Dendritic cell treated with granulocyte-macrophage colony-stimulating factor and Interleukin-4, amounts not matched to agents 40 ng/mL and 50 ng/mL, for 4 days (primary cell): ENCODE data around the gene TANC2.
"Not testable (repeated sequence)": the region's sequence is repeated elsewhere in the genome, so short reads cannot be mapped to it uniquely, and the experiment has no call there.

ENCODE experiments used
- H3K27ac Mint-ChIP-seq: one replicate; pipeline ENCODE4 v1.8.0; 2022; ENCODE audit warnings: mild to moderate bottlenecking, mixed read lengths
- H3K27me3 Mint-ChIP-seq: one replicate; pipeline ENCODE4 v1.8.0; 2022; ENCODE audit warnings: mild to moderate bottlenecking, mixed read lengths
- H3K36me3 Mint-ChIP-seq: one replicate; pipeline ENCODE4 v1.8.0; 2022; ENCODE audit warnings: low read depth, mixed read lengths
- H3K4me1 Mint-ChIP-seq: one replicate; pipeline ENCODE4 v1.8.0; 2022; ENCODE audit warnings: low read depth, mixed read lengths
- H3K4me3 Mint-ChIP-seq: one replicate; pipeline ENCODE4 v1.8.0; 2022; ENCODE audit warnings: mild to moderate bottlenecking, moderate library complexity, mixed read lengths
- H3K9me3 Mint-ChIP-seq: one replicate; pipeline ENCODE4 v1.8.0; 2022; ENCODE audit warnings: mixed read lengths
- intact Hi-C: fragments of 100-400 bp; cut with micrococcal nuclease; formaldehyde crosslinking; loops from one replicate; pipeline ENCODE4 v1.15.0; 2022

TANC2 gene

GRCh38 chr17:62974788-62975187 is 8.8 kb downstream of the TANC2 start:
- peaks cover 5% of the 10 kb centered on the region for H3K4me1 Mint-ChIP-seq
- intact Hi-C loops = no loop called here
- H3K9me3 Mint-ChIP-seq = peaks cover 8% of the 10 kb centered on the region
- H3K27ac Mint-ChIP-seq = no peak overlapping the region
- H3K4me3 Mint-ChIP-seq = no peak overlapping the region
- H3K36me3 Mint-ChIP-seq = no peaks in the 10 kb centered on the region
- H3K27me3 Mint-ChIP-seq = no peaks in the 10 kb centered on the region

GRCh38 chr17:62975206-62975605 is 9.2 kb downstream of the TANC2 start:
- H3K27ac Mint-ChIP-seq = no peak overlapping the region
- intact Hi-C loops = no loop called here

GRCh38 chr17:62976643-62977231 is 10.7 kb downstream of the TANC2 start:
- H3K9me3 Mint-ChIP-seq, H3K4me1 Mint-ChIP-seq, intact Hi-C loops, H3K27me3 Mint-ChIP-seq, H3K27ac Mint-ChIP-seq, H3K36me3 Mint-ChIP-seq, H3K4me3 Mint-ChIP-seq: not testable (repeated sequence)

More at GRCh38 chr17:62975206-62975605, 9.2 kb downstream of the TANC2 start:
- H3K27me3 Mint-ChIP-seq = no peaks in the 10 kb centered on the region
- peaks cover 8% of the 10 kb centered on the region for H3K9me3 Mint-ChIP-seq
- no peak overlapping the region for H3K4me3 Mint-ChIP-seq
- peaks cover 5% of the 10 kb centered on the region for H3K4me1 Mint-ChIP-seq
- H3K36me3 Mint-ChIP-seq = no peaks in the 10 kb centered on the region

GRCh38 chr17:62980842-62981241 is 14.8 kb downstream of the TANC2 start:
- peaks cover 5% of the 10 kb centered on the region for H3K4me1 Mint-ChIP-seq
- H3K27ac Mint-ChIP-seq = no peak overlapping the region
- H3K27me3 Mint-ChIP-seq = no peaks in the 10 kb centered on the region

GRCh38 chr17:62981933-62982332 is 15.9 kb downstream of the TANC2 start:
- no peaks in the 10 kb centered on the region for H3K27me3 Mint-ChIP-seq
- H3K36me3 Mint-ChIP-seq = no peaks in the 10 kb centered on the region
- H3K9me3 Mint-ChIP-seq = peaks cover 32% of the 10 kb centered on the region
- no peak overlapping the region for H3K27ac Mint-ChIP-seq
- H3K4me3 Mint-ChIP-seq = no peak overlapping the region
- peaks cover under 1% of the 10 kb centered on the region for H3K4me1 Mint-ChIP-seq
- intact Hi-C loops = no loop called here

More at GRCh38 chr17:62980842-62981241, 14.8 kb downstream of the TANC2 start:
- Mint-ChIP-seq H3K36me3 (no peaks in the 10 kb centered on the region), H3K9me3 (peaks cover 35% of the 10 kb centered on the region), H3K4me3 (no peak overlapping the region)
- intact Hi-C loops = no loop called here

GRCh38 chr17:62984801-62985200 is 18.8 kb downstream of the TANC2 start:
- H3K4me1 Mint-ChIP-seq = no peaks in the 10 kb centered on the region
- H3K27me3 Mint-ChIP-seq = no peaks in the 10 kb centered on the region
- no peaks in the 10 kb centered on the region for H3K36me3 Mint-ChIP-seq
- no peak overlapping the region for H3K27ac Mint-ChIP-seq
- intact Hi-C loops = no loop called here
- no peak overlapping the region for H3K4me3 Mint-ChIP-seq
- H3K9me3 Mint-ChIP-seq = peaks cover 29% of the 10 kb centered on the region

GRCh38 chr17:62986549-62986948 is 20.5 kb downstream of the TANC2 start:
- H3K4me1 Mint-ChIP-seq = no peaks in the 10 kb centered on the region
- no peaks in the 10 kb centered on the region for H3K27me3 Mint-ChIP-seq
- H3K27ac Mint-ChIP-seq = no peak overlapping the region
- intact Hi-C loops = no loop called here
- H3K4me3 Mint-ChIP-seq = no peak overlapping the region
- H3K9me3 Mint-ChIP-seq = peaks cover 29% of the 10 kb centered on the region
- no peaks in the 10 kb centered on the region for H3K36me3 Mint-ChIP-seq

GRCh38 chr17:62987136-62987535 is 21.1 kb downstream of the TANC2 start:
- Mint-ChIP-seq H3K9me3 (peaks cover 29% of the 10 kb centered on the region), H3K4me3 (no peak overlapping the region), H3K36me3 (no peaks in the 10 kb centered on the region), H3K27ac (no peak overlapping the region), H3K4me1 (no peaks in the 10 kb centered on the region), H3K27me3 (no peaks in the 10 kb centered on the region)
- intact Hi-C loops = no loop called here

- no peaks in the 10 kb centered on the region for H3K27me3 Mint-ChIP-seq
- no peaks in the 10 kb centered on the region for H3K36me3 Mint-ChIP-seq
- no peak overlapping the region for H3K27ac Mint-ChIP-seq
- H3K4me3 Mint-ChIP-seq = no peak overlapping the region
- no peaks in the 10 kb centered on the region for H3K4me1 Mint-ChIP-seq
- H3K9me3 Mint-ChIP-seq = peaks cover 16% of the 10 kb centered on the region
- intact Hi-C loops = no loop called here
Measured at GRCh38 chr17:62989501-62989900, 23.5 kb downstream of the TANC2 start.

- Mint-ChIP-seq H3K4me3 (no peak overlapping the region), H3K27ac (no peak overlapping the region), H3K4me1 (peaks cover 27% of the 10 kb centered on the region), H3K27me3 (no peaks in the 10 kb centered on the region), H3K36me3 (no peaks in the 10 kb centered on the region), H3K9me3 (no peaks in the 10 kb centered on the region)
- intact Hi-C loops = no loop called here
Measured at GRCh38 chr17:62994931-62995330, 28.9 kb downstream of the TANC2 start.

GRCh38 chr17:62995377-62995885 is 29.4 kb downstream of the TANC2 start:
- intact Hi-C loops = no loop called here
- Mint-ChIP-seq H3K9me3 (no peaks in the 10 kb centered on the region), H3K27me3 (no peaks in the 10 kb centered on the region)

GRCh38 chr17:62996221-62996620 is 30.2 kb downstream of the TANC2 start:
- H3K9me3 Mint-ChIP-seq = no peaks in the 10 kb centered on the region
- H3K27me3 Mint-ChIP-seq = no peaks in the 10 kb centered on the region
- H3K36me3 Mint-ChIP-seq = no peaks in the 10 kb centered on the region
- intact Hi-C loops = no loop called here
- no peak overlapping the region for H3K4me3 Mint-ChIP-seq
- no peak overlapping the region for H3K27ac Mint-ChIP-seq
- peaks cover 27% of the 10 kb centered on the region for H3K4me1 Mint-ChIP-seq

More at GRCh38 chr17:62995377-62995885, 29.4 kb downstream of the TANC2 start:
- no peak overlapping the region for H3K4me3 Mint-ChIP-seq
- no peaks in the 10 kb centered on the region for H3K36me3 Mint-ChIP-seq
- H3K4me1 Mint-ChIP-seq = peaks cover 27% of the 10 kb centered on the region
- H3K27ac Mint-ChIP-seq = no peak overlapping the region

GRCh38 chr17:62998166-62998565 is 32.1 kb downstream of the TANC2 start:
- Mint-ChIP-seq H3K4me3 (no peak overlapping the region), H3K4me1 (peaks cover 27% of the 10 kb centered on the region), H3K27me3 (no peaks in the 10 kb centered on the region), H3K36me3 (no peaks in the 10 kb centered on the region), H3K27ac (no peak overlapping the region), H3K9me3 (no peaks in the 10 kb centered on the region)
- intact Hi-C loops = no loop called here

GRCh38 chr17:62998665-62999393 is 32.8 kb downstream of the TANC2 start:
- H3K4me3 Mint-ChIP-seq = no peak overlapping the region

More at GRCh38 chr17:62998665-62999393, 32.8 kb downstream of the TANC2 start:
- no peaks in the 10 kb centered on the region for H3K36me3 Mint-ChIP-seq
- intact Hi-C loops = no loop called here
- H3K4me1 Mint-ChIP-seq = peaks cover 27% of the 10 kb centered on the region
- H3K9me3 Mint-ChIP-seq = no peaks in the 10 kb centered on the region
- no peaks in the 10 kb centered on the region for H3K27me3 Mint-ChIP-seq
- no peak overlapping the region for H3K27ac Mint-ChIP-seq
